HG03103 (cell line): ENCODE data around the gene DICER1.

Experiments used
- ATAC-seq: cut with Tn5 transposase; IDR thresholded peaks from one replicate; pipeline ENCODE4 v1.9.1; 2021; ENCODE audit warnings: low read depth; ENCODE audit not compliant: unreplicated experiment

The DICER1 gene

GRCh38 chr14:95097385-95097784 lies 59.9 kb downstream of the DICER1 start:
- ATAC-seq = no peak

GRCh38 chr14:95096476-95096875 lies 60.9 kb downstream of the DICER1 start:
- no peak for ATAC-seq

- no peak for ATAC-seq
Observed at GRCh38 chr14:95095996-95096395, 61.3 kb downstream of the DICER1 start.

GRCh38 chr14:95092723-95093122 lies 64.6 kb downstream of the DICER1 start:
- no peak for ATAC-seq

- no peak for ATAC-seq
Observed at GRCh38 chr14:95091581-95091980, 65.7 kb downstream of the DICER1 start.

- no peak for ATAC-seq
Observed at GRCh38 chr14:95088665-95089064, 68.7 kb downstream of the DICER1 start.

DNA sequence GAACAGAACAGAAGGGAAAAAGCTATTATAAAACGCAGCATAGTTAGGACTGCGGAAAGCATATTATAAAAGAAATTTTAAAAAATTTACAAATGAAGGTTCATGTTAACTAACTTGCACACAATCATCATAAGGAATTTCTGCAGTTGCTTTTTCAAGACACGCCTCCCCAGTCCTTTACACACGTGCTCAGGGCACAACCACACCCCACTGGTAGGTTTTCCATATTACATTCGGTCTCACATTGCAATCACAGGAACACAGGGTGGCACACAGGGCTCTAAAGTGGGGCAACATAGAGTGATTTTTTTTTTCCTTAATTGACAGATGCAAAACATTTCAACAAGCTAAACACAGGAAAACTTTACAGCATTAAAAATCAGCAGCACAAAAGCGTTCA lies 69.7 kb downstream of the DICER1 start:
- ATAC-seq = no peak

DNA sequence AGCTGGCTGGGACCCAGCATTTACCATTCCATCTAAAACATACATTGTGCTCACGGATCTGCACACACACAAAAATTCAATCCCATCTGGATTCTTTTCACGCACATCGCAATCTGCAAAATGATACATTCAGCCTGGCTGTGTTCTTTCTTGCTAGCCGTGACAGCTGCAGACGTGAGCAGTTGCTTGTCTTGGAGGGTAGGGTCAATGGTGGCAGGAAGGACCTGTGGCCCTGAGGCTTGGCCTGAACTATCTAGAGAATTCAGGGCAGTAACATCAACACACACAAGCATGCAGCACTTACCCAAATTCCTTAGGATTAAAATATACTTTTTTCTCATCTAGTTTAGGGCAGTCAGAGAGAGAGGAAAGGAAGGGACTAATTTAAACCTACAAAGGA lies 72.0 kb downstream of the DICER1 start:
- ATAC-seq = no peak

DNA sequence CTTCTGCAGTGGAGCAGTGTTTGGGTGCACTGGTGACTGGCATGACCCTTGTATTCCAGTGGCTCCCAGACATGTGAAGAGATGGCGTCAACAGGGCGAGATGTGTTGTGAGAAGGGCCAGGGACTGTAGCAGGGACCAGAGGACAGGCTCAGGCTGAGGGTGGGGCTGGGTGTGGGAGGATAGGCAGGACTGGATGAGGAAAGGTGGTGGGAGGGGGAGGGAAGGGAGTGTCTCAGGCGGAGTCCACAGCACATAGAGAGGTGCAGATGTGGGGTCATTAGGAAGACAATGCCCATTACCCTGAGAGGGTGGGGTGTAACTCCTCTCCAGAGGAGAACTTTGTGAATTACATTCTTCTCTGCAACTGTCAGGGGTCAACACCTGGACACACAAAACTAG lies 78.5 kb downstream of the DICER1 start:
- ATAC-seq = no peak

DNA sequence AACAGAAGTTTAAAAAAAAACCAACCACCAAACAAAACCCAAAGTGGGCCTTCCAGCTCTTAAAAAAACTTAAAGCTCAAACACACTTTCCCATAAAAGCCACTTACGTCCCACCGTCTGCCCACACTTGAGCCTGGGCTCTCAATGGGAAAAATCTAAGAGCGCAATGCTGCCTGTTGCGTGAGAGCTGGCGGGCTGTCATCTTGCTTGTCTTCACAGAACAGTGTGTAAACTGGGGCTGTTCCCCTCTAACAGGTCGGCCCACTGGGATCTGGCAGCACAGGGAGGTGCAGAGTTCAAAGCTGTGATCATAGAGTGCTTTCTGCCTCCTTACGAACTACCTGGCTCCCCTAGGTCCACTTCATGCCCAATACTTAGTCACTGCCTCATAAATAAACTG lies 80.0 kb downstream of the DICER1 start:
- ATAC-seq = no peak

- ATAC-seq = no peak
Observed at GRCh38 chr14:95075789-95076188, 81.5 kb downstream of the DICER1 start.

- no peak for ATAC-seq
Observed at GRCh38 chr14:95073947-95074346, 83.4 kb downstream of the DICER1 start.

- no peak for ATAC-seq
Observed at GRCh38 chr14:95072310-95072905, 84.9 kb downstream of the DICER1 start.

DNA sequence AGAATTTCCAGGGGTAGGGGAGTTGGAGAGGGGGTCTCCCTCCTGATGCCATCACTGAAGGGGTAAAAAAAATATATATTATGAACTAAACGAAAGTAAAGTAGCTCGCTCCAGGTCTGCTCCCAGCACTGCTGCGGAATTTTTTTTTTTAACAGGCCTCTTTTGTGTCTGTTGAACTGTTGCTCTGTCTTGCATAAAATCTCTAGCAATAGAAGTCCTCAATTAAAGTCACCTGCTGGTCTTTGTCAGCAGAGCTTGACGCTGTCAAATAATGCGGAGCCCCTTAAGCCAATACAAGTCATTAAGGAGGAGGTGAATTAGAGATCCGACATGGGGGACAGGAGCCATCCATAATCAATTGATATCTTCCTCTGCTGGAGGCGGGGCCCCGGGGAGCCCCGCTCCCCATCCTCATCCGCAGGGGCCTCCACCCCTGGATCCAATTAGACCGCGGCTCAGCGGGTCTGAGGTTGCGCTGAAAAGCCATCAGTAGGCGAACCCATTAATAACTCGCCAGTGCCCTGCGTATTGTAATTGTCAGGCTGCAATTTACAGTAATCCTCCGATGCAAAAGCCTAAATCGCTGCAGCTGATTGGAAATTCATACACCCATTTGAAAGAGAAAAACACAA lies 85.6 kb downstream of the DICER1 start:
- no peak for ATAC-seq

DNA sequence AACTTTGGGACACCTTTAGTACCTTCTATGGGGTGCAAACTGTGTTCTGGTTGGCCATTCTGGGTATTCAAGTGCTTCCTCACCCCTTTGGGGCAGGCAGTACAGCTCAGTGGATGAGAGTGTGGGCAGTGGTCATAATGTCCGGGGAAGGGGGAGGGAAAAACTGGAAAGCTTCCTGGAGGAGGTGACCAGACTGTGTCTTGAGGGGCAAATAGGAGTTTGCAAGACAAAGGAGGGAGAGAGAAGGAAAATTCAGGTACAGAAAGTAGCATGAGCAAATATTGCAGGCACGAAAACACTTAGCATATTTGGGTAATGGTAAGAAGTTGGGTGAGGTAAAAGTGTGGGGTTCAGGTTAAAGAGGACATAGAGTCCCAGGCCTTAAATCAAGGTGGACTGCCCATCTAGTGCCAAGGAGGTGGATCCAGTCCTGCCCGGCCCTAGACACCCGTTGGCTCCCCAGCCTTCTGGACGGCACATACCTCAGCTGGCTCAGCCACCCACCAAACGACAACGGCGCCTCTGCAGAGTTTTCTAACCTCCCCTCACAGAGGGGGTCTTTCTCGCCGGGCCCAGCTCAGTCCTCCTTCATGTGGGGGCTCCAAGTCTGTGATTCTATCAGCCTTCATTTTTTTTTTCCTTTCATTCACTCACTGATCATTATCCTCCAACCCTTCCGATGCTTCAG lies 86.4 kb downstream of the DICER1 start:
- ATAC-seq = no peak

GRCh38 chr14:95069547-95069946 lies 87.8 kb downstream of the DICER1 start:
- no peak for ATAC-seq

GRCh38 chr14:95069018-95069417 lies 88.3 kb downstream of the DICER1 start:
- ATAC-seq = no peak

GRCh38 chr14:95068521-95068920 lies 88.8 kb downstream of the DICER1 start:
- no peak for ATAC-seq

DNA sequence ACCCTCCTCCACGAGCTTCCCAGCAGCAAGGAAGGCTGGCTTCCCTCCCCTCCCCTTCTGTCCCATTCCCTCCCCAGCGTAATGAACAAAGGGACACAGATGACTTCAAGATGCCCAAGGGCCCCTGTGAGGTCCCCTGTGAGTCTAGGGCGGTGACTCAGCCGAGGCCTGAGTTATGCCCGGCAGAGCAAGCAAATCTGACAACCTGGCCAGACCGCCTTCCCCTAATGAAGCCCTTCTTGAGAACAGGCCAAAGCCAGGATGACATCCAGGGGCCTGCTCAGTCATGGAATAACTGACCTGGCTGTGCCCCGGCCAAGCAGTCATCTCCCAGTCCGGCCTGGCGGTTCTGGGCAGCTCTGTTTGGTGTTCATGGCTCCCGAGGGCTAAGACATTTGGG lies 89.2 kb downstream of the DICER1 start:
- ATAC-seq = no peak

- ATAC-seq = no peak
Observed at GRCh38 chr14:95067526-95067925, 89.8 kb downstream of the DICER1 start.

GRCh38 chr14:95066427-95066986 lies 90.8 kb downstream of the DICER1 start:
- no peak for ATAC-seq

GRCh38 chr14:95065411-95065810 lies 91.9 kb downstream of the DICER1 start:
- no peak for ATAC-seq
